HepG2 (cell line): ENCODE results near the gene ETFDH. TPM values are rescaled to one million over a fixed set of nuclear protein-coding genes. Genes with fewer than 3 reads are reported as not detected.

ENCODE experiments used
- ATF2 ChIP-seq: sonication (generic); formaldehyde crosslinking; IDR thresholded peaks from 2 replicates; pipeline ENCODE4 v1.4.0; 2020; ENCODE audit warnings: missing genetic modification reagents
- CEBPB ChIP-seq: IDR thresholded peaks from 2 replicates; pipeline ENCODE4 v1.6.1; 2011; ENCODE audit warnings: low read depth, low read length, improper control_type of control experiment, borderline replicate concordance
- DZIP1 ChIP-seq: sonication (generic); formaldehyde crosslinking; IDR thresholded peaks from 2 replicates; pipeline ENCODE4 v1.5.0; 2020; ENCODE audit warnings: mild to moderate bottlenecking, missing genetic modification reagents
- ELK4 ChIP-seq: sonication (generic); formaldehyde crosslinking; IDR thresholded peaks from 2 replicates; pipeline ENCODE4 v1.9.0; 2021; ENCODE audit warnings: missing genetic modification reagents, borderline replicate concordance
- IKZF4 ChIP-seq: sonication (generic); formaldehyde crosslinking; IDR thresholded peaks from 2 replicates; pipeline ENCODE4 v1.5.1; 2020; ENCODE audit warnings: borderline replicate concordance, mild to moderate bottlenecking, low read depth, missing genetic modification reagents; ENCODE audit errors: not compliant biosample characterization
- JARID2 ChIP-seq: sonication (generic); formaldehyde crosslinking; IDR thresholded peaks from 2 replicates; pipeline ENCODE4 v1.8.1; 2023; ENCODE audit warnings: missing genetic modification reagents, inconsistent platforms; ENCODE audit not compliant: insufficient replicate concordance
- KDM5A ChIP-seq: fragments of 200-600 bp; sonication (generic); IDR thresholded peaks from 2 replicates; pipeline ENCODE4 v1.7.0; 2018; ENCODE audit warnings: antibody characterized with exemption, mild to moderate bottlenecking, low read length, borderline replicate concordance
- KLF12 ChIP-seq: sonication (generic); formaldehyde crosslinking; IDR thresholded peaks from 2 replicates; pipeline ENCODE4 v1.4.0; 2020; ENCODE audit warnings: missing genetic modification reagents, borderline replicate concordance
- MAX ChIP-seq: IDR thresholded peaks from 2 replicates; pipeline ENCODE4 v1.6.1; 2012; ENCODE audit warnings: inconsistent platforms
- NCOR1 ChIP-seq: fragments of 200-600 bp; sonication (generic); IDR thresholded peaks from 2 replicates; pipeline ENCODE4 v1.7.0; 2017; ENCODE audit warnings: antibody characterized with exemption, low read length, borderline replicate concordance
- RFX1 ChIP-seq: fragments of 450-650 bp; IDR thresholded peaks from 2 replicates; pipeline ENCODE4 v1.6.1; 2017
- SIX1 ChIP-seq: sonication (generic); formaldehyde crosslinking; IDR thresholded peaks from 2 replicates; pipeline ENCODE4 v1.4.0; 2020; ENCODE audit warnings: missing genetic modification reagents, borderline replicate concordance
- ZNF256 ChIP-seq: sonication (generic); formaldehyde crosslinking; conservative IDR thresholded peaks from 2 replicates; pipeline ENCODE4 v1.4.0; 2020; ENCODE audit warnings: missing genetic modification reagents
- ZNF280D ChIP-seq: sonication (generic); formaldehyde crosslinking; IDR thresholded peaks from 2 replicates; pipeline ENCODE4 v1.5.1; 2020; ENCODE audit warnings: mild to moderate bottlenecking, missing genetic modification reagents
- ZNF460 ChIP-seq: sonication (generic); formaldehyde crosslinking; IDR thresholded peaks from 2 replicates; pipeline ENCODE4 v1.5.1; 2020; ENCODE audit warnings: missing genetic modification reagents, mild to moderate bottlenecking, borderline replicate concordance
- ZNF562 ChIP-seq: sonication (generic); formaldehyde crosslinking; IDR thresholded peaks from 2 replicates; pipeline ENCODE4 v1.8.0; 2022; ENCODE audit warnings: missing genetic modification reagents, borderline replicate concordance
- ZNF580 ChIP-seq: IDR thresholded peaks from 2 replicates; pipeline ENCODE4 v1.6.1; 2016; ENCODE audit warnings: low read depth, borderline replicate concordance
- ZNF598 ChIP-seq: sonication (generic); formaldehyde crosslinking; IDR thresholded peaks from 2 replicates; pipeline ENCODE4 v1.5.1; 2020; ENCODE audit warnings: mild to moderate bottlenecking, missing genetic modification reagents, borderline replicate concordance
- ZNF615 ChIP-seq: sonication (generic); formaldehyde crosslinking; IDR thresholded peaks from 2 replicates; pipeline ENCODE4 v1.5.0; 2020; ENCODE audit warnings: mild to moderate bottlenecking, missing genetic modification reagents, borderline replicate concordance
- polyA plus RNA-seq, 8 experiments: library from polyadenylated mRNA; depleted of rRNA in 3 of 8; stranded (reverse) in 7 of 8; unstranded in 1 of 8; fragments of >200 nt; fragmentation: Illumina TruSeq in 4 of 8; extraction: Trizol in 4 of 8; gene quantifications; 2 replicates each; pipeline versions ENCODE4 v1.2.1 to v1.2.3, GENCODE V29; 2011 to 2016; ENCODE audit warnings: low read depth in 4 of 8, missing spikeins in 1 of 8, mixed read lengths in 1 of 8; ENCODE audit not compliant: insufficient read depth in 1 of 8
- total RNA-seq, 5 experiments: library from RNA; depleted of rRNA; stranded (reverse); fragments of >200 nt; fragmentation: Illumina TruSeq; extraction: Trizol; gene quantifications; 2 replicates each; pipeline ENCODE4 v1.2.3, GENCODE V29; 2016; ENCODE audit warnings: low read depth in 1 of 5

The ETFDH gene
- total and polyA plus RNA-seq, 2 of the 13 experiments (the other 11 are each of a cell fraction or from before 2014, with no cell fraction given): 14.7 to 17.8 TPM

- no peak for TF ChIP-seq ZNF256
- peak; percentile 73; the same call in 1 of the 2 replicates for TF ChIP-seq NCOR1
- no peak for TF ChIP-seq IKZF4
- peak; percentile 42; the same call in 1 of the 2 replicates for TF ChIP-seq ZNF460 (CRISPR knock-in tag)
- no peak; the same call in 1 of the 2 replicates for TF ChIP-seq KDM5A
- TF ChIP-seq RFX1: no peak
- no peak for TF ChIP-seq ZNF562 (CRISPR knock-in tag)
- TF ChIP-seq DZIP1 (CRISPR knock-in tag): no peak
- TF ChIP-seq ATF2: peak; percentile 99
- TF ChIP-seq SIX1: no peak
- TF ChIP-seq KLF12 (CRISPR knock-in tag): no peak; the same call in 1 of the 2 replicates
- TF ChIP-seq ZNF615 (CRISPR knock-in tag): no peak
- peak; percentile 77 for TF ChIP-seq ZNF280D (CRISPR knock-in tag)
- peak; percentile 15; the same call in 1 of the 2 replicates for TF ChIP-seq ZNF598 (CRISPR knock-in tag)
- TF ChIP-seq CEBPB: peak; percentile 100
- peak; percentile 66 for TF ChIP-seq MAX
- TF ChIP-seq JARID2 (CRISPR knock-in tag): peak; percentile 18
- 0 out of 2 replicates have a peak, but pooled peaks have one; percentile 56 for TF ChIP-seq ZNF580 (CRISPR knock-in tag)
- TF ChIP-seq ELK4 (CRISPR knock-in tag): no peak
These were observed at the start of gene ETFDH (continued) for GRCh38 chr4:158671915-158672806.
